ENCODE data around the gene SMIM22. TPM values are rescaled to one million over a fixed set of nuclear protein-coding genes. Genes with fewer than 3 reads are reported as not detected.

SMIM22 gene
- total RNA-seq, 1 experiment from 2014 or later: not detected

- no peaks in the 10 kb centered on the region for H3K27me3 ChIP-seq (replicated peaks; ENCODE audit: insufficient read depth, low read depth, low read length, poor library complexity)
- no peaks in the 10 kb centered on the region for H3K4me1 ChIP-seq (ENCODE audit: insufficient read depth, low read length, poor library complexity, severe bottlenecking)
- ChIA-PET POLR2A (ENCODE audit: low non-redundant PET) (no interaction called here), CTCF (no interaction called here)
- no peak overlapping the region for H3K4me3 ChIP-seq (ENCODE audit: low read depth, low read length, poor library complexity, severe bottlenecking)
- no peak for DNase-seq (ENCODE audit: low spot score)
- TF ChIP-seq CTCF (conservative IDR thresholded peaks at IDR 0.05; ENCODE audit: low read depth, low read length) (no peak), EZH2 (IDR thresholded peaks at IDR 0.05; ENCODE audit: borderline replicate concordance, low read depth, low read length, poor library complexity, severe bottlenecking) (no peak)
- BruUV-seq (replicated peaks): no TSS peak
- H3K27ac ChIP-seq (ENCODE audit: low read depth, low read length, poor library complexity, severe bottlenecking): no peak overlapping the region
- H3K9me3 ChIP-seq (ENCODE audit: low read depth, low read length, poor library complexity, severe bottlenecking): no peaks in the 10 kb centered on the region
- intact Hi-C loops (cut with micrococcal nuclease; ENCODE audit: unreplicated experiment): no loop called here
- peaks cover 69% of the 10 kb centered on the region for H3K36me3 ChIP-seq (ENCODE audit: insufficient read depth, low read length, poor library complexity, severe bottlenecking)
Measured at GRCh38 chr16:4831616-4832015, 36.4 kb downstream of the SMIM22 start.

GRCh38 chr16:4832698-4833343 is 37.7 kb downstream of the SMIM22 start:
- H3K36me3 ChIP-seq (ENCODE audit: insufficient read depth, low read length, poor library complexity, severe bottlenecking): peaks cover 68% of the 10 kb centered on the region
- TF ChIP-seq CTCF (conservative IDR thresholded peaks at IDR 0.05; ENCODE audit: low read depth, low read length) (no peak), EZH2 (IDR thresholded peaks at IDR 0.05; ENCODE audit: borderline replicate concordance, low read depth, low read length, poor library complexity, severe bottlenecking) (no peak)
- ChIA-PET POLR2A (ENCODE audit: low non-redundant PET) (no interaction called here), CTCF (no interaction called here)
- no peak overlapping the region for H3K27ac ChIP-seq (ENCODE audit: low read depth, low read length, poor library complexity, severe bottlenecking)
- no peak overlapping the region for H3K4me3 ChIP-seq (ENCODE audit: low read depth, low read length, poor library complexity, severe bottlenecking)
- BruUV-seq (replicated peaks): no TSS peak
- intact Hi-C loops (cut with micrococcal nuclease; ENCODE audit: unreplicated experiment): no loop called here
- no peaks in the 10 kb centered on the region for H3K9me3 ChIP-seq (ENCODE audit: low read depth, low read length, poor library complexity, severe bottlenecking)
- DNase-seq (ENCODE audit: low spot score): no peak
- no peaks in the 10 kb centered on the region for H3K4me1 ChIP-seq (ENCODE audit: insufficient read depth, low read length, poor library complexity, severe bottlenecking)
- no peaks in the 10 kb centered on the region for H3K27me3 ChIP-seq (replicated peaks; ENCODE audit: insufficient read depth, low read depth, low read length, poor library complexity)

- BruUV-seq (replicated peaks): no TSS peak
- peaks cover 68% of the 10 kb centered on the region for H3K36me3 ChIP-seq (ENCODE audit: insufficient read depth, low read length, poor library complexity, severe bottlenecking)
- POLR2A ChIA-PET (ENCODE audit: low non-redundant PET): no interaction called here
- CTCF ChIA-PET: no interaction called here
- no peak overlapping the region for H3K27ac ChIP-seq (ENCODE audit: low read depth, low read length, poor library complexity, severe bottlenecking)
- no peaks in the 10 kb centered on the region for H3K27me3 ChIP-seq (replicated peaks; ENCODE audit: insufficient read depth, low read depth, low read length, poor library complexity)
- no peaks in the 10 kb centered on the region for H3K4me1 ChIP-seq (ENCODE audit: insufficient read depth, low read length, poor library complexity, severe bottlenecking)
- H3K4me3 ChIP-seq (ENCODE audit: low read depth, low read length, poor library complexity, severe bottlenecking): no peak overlapping the region
- intact Hi-C loops (cut with micrococcal nuclease; ENCODE audit: unreplicated experiment): no loop called here
- no peak for TF ChIP-seq CTCF (conservative IDR thresholded peaks at IDR 0.05; ENCODE audit: low read depth, low read length)
- no peak for TF ChIP-seq EZH2 (IDR thresholded peaks at IDR 0.05; ENCODE audit: borderline replicate concordance, low read depth, low read length, poor library complexity, severe bottlenecking)
- DNase-seq (ENCODE audit: low spot score): no peak
- no peaks in the 10 kb centered on the region for H3K9me3 ChIP-seq (ENCODE audit: low read depth, low read length, poor library complexity, severe bottlenecking)
Measured at GRCh38 chr16:4833584-4833983, 38.4 kb downstream of the SMIM22 start.

All from A673 (cell line).